GM23248 (cell line): Measurements from ENCODE around the gene KCNA10.

Experiments
- EZH2 ChIP-seq: fragments of 200-600 bp; sonication (generic); IDR thresholded peaks from 2 replicates; pipeline ENCODE4 v1.6.1; 2018; ENCODE audit warnings: antibody characterized with exemption, mild to moderate bottlenecking; ENCODE audit not compliant: insufficient read depth, poor library complexity, severe bottlenecking
- EZH2phosphoT487 ChIP-seq: fragments of 200-600 bp; sonication (generic); IDR thresholded peaks from 2 replicates; pipeline ENCODE4 v1.6.1; 2018; ENCODE audit warnings: antibody characterized with exemption, moderate library complexity, mild to moderate bottlenecking, low read depth; ENCODE audit not compliant: insufficient read depth

DNA sequence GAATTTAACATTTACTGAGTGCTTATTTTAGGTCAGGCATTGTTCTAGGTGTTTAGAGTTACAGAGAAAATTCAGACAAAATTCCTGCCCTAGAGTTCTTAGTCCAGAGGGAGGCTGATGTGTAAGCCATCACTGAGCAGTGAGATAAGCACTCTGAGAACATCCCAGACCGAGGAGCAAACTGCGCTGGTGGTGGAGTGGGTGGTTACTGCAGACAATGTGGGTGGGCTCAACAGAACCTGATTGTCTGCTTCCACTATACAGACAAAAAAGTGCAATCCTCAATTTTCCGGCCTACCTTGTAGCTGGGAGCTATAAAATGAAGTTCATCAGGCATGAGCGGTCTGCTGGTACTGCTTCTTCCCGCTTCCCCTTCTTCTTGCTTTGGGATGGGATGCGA, 44.5 kb downstream of the KCNA10 start:
- no peak for TF ChIP-seq EZH2
- TF ChIP-seq EZH2phosphoT487, result no peak
